SIG-M5 treated with dmso at 0.1 percent for 504 hours (cell line): ENCODE data around the gene LIME1.

Source experiments
- DNase-seq: peaks from one replicate; lab custom pipeline; 2025; ENCODE audit not compliant: unreplicated experiment; lab: John Stamatoyannopoulos, UW

The LIME1 gene

DNA sequence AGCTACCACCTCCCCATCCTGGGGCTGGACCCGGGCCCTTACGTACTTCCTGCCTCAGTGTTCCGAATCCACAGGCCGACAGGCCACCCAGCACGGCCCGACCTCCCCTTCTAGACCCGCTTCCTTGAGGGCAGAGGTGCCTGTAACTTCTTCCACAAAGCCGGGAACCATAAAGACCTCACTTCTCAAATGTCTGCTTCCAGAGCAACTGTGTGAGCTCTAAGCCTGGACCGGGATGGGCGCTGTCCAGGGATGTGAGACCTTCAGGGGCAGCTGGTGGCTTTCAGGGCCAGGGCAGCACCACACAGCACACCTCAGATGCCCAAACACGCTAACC, 12.4 kb downstream of the LIME1 start:
- DNase-seq, result no peak

DNA sequence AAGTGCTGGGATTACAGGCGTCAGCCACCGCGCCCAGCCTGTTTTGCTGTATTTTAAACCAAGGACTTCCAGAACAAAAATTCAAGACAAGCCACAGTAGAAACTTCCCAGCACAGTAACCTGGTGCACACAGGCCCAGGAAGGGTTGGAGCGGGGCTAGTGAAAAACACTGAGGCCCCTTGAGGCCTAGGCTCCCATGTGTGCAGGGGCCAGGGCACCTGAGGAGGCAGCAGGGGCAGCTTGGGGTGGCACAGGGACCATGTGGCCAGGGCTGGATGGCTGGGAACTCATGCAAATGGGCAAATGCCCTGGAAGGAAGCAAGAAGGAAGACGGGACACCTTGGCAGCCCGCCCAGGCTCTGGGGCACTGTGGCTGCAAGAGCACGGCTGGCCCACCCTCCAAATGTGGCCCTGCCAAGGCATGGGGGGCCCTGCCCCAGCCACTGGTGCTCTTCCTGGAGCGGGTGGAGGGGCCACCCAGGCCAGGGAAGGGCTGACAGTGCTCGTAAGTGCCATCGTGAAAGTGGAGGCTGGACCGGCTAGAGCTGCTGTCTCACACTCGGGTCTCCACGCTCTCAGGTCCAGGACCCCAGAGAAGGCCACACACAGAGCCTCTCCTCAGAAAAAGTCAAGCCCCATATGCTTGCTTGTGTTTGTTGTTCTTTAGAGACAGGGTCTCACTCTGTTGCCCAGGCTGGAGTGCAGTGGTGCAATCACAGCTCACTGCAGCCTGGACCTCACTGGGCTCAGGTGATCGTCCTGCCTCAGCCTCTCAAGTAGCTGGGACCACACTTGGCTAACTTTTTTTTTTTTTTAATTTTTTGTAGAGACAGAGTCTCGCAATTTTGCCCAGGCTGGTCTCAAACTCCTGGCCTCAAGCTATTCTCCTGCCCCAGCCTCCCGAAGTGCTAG, 13.4 kb downstream of the LIME1 start:
- DNase-seq, result no peak

DNA sequence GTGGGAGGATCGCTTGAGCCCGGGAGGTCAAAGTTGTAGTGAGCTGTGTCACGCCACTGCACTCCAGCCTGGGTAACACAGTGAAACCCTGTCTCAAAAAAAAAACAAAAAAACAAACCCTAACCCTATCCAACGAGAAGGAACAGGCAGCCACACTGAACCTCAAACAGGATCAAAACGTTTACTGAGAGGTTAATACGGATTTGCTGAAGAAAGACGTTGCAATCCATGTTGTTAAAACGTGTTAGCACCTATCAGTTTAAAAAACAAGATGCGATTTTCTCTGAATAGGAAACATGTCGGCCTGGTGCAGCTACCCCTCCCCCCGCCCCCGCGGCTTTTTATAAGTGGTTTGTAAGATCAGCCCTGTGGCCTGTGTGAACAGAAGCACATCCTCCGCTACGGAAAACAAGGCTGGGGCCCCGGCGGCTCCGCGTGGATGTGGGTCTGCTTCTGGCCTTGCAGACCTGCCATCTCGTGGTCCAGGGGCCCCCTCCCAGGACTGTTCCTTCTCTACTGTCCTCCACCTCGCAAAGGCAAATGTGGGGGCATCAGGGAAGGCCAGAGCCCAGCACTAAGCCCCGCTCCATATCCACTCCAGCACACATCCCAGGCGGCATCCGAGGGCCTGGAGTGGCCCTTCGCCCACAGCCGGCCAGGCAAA, 14.5 kb downstream of the LIME1 start:
- DNase-seq, result no peak

DNA sequence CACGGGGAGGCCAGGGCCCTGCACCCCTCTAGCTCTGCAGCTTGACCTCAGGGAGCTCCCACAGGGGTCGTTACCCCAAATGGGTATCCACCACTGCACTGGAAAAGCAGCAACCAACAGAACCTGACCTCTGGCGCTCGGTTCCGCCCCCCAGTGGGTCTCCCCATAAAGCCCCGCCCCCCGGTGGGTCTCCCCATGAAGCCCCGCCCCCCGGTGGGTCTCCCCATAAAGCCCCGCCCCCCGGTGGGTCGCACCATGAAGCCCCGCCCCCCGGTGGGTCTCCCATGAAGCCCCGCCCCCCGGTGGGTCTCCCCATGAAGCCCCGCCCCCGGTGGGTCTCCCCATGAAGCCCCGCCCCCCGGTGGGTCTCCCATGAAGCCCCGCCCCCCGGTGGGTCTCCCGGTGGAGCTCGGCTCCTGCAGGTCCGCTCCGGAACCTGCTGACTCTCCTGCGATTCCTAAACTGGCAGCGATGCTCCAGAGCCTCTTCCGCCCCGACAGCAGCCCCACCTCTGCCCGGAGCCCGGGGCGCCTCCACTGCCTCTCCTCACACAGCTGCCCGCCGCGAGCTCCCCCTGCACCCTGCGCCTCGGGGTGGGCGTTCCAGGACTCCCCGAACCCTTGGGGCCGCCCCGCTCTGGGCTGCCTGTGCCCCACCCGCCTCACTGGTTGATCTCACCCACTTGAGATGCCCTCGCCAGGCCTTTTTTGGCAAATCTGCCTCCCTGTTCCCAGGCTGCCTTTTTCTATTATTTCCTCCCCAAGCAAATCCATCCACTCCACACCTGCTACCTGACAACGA, 15.2 kb downstream of the LIME1 start:
- no peak for DNase-seq

DNA sequence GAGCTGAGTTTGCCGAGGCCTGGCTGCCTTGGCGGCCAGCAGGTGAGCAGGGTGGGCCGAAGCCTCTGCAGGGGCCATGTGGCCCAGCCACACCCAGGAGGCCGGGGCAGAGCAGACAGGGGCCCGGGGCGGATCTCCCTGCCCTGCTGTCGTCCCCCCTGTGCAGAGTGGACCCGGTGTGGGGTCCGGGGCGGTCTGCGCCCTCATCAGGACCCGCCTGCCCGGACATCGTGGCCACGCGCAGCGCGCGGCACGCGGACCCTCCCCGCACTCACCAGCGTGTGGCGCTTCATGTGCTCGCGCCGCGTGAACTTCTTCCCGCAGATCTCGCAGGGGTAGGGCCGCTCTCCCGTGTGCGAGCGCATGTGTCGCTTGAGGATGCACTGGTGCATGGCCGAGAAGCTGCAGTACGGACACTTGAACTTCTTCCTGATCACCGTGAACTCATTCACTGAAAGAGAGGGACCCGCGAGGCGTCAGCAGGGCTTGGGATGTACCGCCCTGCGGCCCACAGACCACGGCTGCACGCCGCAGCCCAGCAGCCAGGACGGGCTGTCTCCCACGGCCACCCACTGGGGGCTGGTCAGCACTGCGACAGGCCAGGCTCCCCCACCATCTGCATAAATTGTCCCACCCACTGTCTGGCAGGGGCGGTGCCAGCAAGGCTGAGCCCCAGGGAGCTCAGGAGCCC, 16.1 kb downstream of the LIME1 start:
- no peak for DNase-seq

DNA sequence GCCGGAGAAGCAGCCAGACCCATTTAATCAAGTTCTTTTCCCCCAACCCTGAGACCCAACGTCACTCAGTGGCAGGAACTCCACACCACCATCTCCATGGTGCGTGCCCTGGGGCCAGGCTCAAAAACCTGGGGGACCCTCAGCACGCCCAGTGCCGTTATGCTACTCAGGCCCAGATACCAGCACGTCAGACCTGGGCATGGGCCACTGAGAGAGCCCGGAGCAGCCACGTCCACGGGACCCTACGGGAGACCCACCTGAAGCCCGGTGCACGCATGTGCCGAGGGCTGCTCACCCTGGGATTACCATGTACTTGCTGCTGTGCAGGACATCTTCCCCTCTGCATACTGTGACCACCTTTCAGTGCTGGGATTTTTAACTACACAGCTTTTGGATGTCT, 16.9 kb downstream of the LIME1 start:
- no peak for DNase-seq

DNA sequence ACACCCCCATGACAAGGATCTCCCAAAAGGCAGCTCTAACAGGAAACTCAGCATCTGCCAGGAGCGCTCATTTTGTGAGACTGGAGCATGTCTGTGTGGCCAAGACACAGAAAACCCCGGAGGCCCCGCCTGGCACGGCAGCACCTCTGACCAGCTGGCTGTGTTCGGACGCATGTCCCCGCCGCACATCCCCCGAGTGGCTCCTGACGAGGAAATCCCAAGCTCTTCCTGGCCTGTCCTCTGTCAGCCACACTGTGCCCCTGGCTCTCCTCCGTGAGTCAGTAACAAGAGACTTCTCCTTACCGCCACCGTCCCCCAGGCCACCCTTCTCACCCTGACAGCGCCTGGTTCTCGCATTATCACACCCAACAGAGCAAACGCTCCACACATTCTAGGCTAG, 17.5 kb downstream of the LIME1 start:
- DNase-seq, result no peak

DNA sequence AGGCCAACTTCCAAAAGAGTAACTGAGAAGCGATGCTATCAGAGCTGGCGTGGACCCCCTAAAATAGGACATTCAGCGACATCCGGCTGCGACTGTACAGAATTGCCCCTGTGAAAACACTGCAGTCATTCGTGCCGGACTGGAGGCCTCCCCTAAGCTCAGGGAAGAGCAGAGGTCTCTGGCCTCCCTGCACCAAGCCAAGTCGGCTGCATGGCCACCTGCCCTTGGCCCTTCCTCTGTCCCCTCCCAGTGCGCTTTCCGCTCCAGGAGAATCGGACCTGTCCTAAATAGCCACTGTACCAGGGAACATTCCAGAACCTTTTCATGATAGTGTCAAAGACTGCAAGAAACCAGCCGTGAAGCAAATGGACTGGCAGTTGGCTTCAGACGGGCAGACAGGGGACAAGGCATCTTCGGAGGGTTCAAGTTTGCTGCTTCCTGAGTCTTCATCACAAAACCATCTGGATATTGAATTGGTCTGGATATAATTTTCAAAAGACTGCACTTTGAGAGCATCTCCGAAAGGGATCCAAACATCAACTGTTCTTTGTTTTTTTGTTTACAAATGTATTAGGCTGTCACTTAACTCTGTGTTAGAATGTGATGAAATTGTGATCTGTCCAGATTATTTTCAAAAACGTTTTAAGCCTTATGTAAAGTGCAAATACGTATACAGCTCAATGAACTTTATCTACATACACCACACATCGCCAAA, 19.6 kb downstream of the LIME1 start:
- no peak for DNase-seq

DNA sequence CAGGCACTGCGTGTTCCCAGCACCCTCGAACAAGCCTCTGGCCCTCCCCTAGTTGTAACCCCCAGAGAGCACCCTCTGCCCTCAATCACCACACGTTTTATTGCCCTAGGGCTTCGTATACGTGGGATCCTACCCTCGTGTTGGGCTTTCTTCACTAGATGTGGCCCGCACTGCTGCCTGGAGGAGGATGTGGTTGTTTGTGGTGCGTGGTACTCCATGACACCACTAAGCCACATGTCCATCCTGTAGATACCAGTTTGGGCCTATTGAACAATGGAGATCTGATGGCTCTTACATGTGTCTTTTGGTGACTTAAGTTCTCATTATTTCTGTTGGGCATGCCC, 20.2 kb downstream of the LIME1 start:
- no peak for DNase-seq

DNA sequence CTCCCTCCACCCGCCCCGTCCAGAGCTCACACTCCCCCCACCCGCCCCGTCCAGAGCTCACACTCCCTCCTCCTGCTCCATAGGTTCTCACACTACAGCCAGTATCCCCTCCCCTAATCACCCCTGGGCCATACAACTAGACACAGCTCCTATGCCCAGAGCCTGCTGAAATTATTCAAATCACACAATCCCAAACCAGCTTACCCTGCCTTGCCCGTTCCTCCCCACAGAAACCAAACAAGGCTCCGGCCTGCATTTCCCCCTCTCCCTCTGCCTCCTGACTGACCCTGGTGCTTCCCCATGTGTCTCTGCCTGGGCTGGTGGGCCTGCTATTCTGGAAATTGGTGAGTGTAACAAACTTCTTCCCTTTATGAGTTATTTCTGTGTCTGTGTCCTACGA, 21.7 kb downstream of the LIME1 start:
- DNase-seq, result no peak

DNA sequence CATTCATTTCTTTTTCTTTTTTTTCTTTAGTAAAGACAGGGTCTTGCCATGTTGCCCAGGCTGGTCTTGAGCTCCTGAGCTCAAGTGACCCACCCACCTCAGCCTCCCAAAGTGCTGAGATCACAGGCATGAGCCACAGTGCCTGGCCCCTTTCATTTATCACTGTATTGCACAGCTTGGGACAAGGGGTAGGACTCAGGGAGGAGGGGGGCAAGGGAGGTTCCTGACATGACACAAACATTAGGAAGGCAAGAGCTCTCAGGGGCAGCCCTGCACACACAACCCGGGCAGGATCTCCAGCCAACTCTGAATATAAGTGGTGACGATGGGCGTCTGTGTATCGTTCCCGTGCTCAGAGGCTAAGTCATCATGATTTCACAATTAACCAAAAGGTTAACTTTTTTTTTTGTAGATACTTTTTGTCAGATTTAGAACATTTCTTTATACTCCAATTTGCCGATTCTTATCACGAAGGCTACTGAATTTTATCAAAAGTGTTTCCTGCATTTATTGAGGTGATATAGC, 23.0 kb downstream of the LIME1 start:
- DNase-seq, result no peak

DNA sequence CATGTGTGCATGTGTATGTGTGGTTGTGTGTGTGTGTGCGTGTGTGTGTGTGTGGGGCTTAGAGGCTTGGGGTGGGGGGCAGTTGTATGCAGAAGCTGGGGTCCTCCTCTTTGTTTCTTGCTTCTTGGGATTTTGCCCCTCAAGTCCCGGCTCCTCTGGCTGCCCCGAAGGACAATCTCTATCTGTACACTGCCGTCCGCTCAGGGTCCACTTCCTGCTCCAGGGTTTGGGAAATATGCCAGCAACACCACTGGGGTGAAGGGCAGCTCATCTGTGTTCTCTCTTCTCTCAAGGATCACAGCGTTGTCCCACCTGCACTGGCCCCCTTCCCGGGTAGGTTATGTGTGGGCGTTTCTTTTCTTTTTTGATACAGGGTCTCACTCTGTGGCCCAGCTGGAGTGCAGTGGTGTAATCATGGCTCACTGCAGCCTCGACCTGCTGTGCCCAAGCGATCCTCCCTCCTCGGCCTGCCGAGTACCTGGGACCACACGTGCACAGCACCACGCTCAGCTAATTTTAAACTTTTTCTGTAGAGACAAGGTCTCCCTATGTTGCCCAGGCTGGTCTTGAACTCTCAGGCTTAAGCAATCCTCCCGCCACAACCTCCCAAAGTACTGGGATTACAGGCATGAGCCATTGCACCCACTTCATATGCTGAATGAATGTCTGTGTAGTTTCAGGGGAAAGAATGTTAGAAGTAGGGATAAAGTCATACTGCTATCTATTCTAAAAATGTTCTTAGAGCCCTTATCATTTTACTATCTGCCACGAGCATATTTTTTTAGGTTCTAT, 28.8 kb downstream of the LIME1 start:
- no peak for DNase-seq

DNA sequence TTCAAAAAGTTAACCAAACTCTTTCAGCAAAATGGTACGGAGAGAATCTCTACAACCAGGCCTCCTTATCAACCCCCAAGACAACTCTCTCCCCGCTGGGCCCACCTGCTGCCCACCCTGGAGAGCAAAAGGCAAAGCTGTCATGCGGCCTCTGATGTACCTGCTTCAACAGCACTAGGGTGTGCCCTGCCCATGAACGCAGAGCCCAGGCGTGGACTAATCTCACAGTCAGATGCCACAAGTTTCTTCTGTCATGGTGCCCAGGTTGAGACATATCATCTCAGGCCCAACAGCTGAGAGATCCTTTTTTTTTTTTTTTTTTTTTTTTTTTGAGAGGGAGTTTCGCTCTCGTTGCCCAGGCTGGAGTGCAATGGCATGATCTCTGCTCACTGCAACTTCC, 29.4 kb downstream of the LIME1 start:
- DNase-seq, result no peak

DNA sequence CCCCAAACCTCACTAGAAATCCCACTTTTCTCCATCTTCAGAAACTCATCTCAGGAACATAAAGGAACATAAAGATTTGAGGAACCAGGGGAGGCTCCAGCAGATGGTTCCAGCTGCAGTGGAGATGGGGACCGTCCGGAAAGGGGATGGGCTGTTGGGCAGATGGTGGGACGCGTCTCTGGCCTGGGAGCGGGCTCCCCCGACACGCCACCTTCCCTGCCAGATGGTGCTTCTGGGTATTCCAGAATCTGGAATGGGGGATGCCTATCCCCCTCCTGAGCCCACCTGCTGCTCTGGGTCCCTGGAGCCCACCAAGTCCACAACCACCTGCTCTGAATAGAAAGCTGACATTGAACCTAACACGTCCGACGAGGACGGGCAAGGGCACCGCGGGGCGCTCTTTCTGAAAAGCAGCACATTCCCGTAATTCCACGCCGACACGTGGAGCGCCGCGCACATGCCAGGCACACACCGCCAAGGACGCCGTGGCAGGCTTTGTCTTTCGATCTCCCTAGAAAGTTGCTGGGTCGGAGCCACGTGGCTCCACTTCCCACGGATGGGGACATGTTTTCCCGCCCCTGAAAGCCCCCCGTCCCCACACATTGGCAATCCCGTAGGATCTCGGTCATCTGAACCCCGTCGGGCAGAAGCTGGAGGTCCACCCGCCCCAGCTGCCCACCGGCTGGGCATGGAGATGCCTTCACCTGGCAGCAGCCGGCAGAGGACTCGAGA, 30.4 kb downstream of the LIME1 start:
- DNase-seq, result no peak

DNA sequence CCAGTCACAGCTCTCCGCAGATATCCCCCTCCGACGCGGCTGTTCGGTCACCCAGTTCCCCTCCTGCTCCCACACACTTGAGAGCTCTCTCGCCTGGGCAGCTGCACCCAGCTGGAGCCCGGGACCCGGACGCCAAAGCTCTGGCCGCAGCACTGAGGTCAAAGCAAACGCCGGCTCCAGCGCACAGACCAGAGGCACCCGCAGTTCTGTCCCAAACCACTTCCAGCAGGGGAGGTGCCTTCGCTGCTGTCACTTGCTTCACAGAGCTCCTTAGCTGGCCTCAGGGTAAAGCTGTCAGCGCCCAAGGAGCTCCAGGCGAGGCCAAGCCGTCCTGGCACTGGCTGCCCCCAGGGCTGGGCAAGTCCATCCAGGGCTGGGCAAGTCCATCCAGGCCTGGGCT, 31.0 kb downstream of the LIME1 start:
- no peak for DNase-seq

DNA sequence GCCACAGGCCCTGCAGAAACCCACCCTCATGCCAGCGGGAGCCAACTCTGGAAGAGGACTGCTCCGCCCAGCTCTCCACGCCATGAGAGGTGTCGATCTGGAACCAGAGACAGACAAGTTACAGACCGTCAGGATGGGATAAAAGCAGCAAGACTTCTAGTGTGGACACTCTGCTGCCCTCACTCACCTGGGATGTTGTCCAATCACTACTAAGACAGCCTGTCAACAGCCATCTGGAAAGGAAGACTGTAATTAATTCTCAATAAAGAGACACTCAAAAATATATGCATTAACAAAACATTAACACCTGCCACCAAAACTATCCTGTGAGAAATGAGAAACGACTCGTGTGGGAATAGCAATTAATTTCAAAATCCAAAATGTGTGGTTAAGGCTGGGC, 31.4 kb downstream of the LIME1 start:
- DNase-seq, result no peak

DNA sequence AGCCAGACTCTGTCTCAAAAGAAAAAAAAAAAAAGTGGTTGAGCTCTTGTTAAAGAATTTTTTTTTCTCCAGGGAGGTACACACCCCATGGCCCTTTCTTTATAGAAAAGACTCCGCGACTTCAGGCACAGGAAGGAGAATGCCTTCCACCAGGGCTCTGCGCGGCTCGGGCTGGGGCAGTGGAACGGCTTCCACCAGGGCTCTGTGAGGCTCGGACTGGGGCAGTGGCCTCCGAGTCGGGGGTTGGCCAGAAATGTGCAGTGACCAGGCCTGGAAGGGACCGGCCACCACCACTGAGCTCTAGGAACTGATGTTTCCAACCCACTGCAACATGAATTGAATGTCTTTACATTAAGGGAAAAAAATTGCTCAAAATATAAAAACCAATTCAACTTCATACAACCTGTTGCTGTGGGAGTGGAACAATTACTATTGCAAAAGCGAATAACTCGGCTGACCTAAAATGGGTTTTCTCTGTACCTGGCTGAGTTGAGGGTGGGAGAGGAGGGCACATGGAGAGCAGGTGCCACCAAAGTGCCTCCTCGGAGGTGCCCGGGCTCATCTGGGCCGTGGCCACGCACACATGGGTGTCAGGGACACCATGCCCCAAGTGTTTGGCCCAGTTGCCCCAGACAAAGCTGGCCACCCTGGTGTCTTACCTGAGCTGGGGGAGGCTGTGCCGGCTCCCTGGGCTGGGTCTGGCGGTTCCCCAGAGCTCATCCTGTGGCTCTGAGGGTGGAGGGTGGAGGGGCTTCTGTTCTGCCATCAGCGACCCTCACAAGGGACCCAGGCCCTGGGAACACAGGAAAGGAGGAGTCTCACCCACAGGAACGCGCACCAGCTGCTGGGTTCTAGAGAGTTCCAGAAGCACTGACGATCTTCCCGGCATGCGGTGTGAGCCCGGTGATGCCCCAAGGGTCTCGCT, 32.4 kb downstream of the LIME1 start:
- no peak for DNase-seq

DNA sequence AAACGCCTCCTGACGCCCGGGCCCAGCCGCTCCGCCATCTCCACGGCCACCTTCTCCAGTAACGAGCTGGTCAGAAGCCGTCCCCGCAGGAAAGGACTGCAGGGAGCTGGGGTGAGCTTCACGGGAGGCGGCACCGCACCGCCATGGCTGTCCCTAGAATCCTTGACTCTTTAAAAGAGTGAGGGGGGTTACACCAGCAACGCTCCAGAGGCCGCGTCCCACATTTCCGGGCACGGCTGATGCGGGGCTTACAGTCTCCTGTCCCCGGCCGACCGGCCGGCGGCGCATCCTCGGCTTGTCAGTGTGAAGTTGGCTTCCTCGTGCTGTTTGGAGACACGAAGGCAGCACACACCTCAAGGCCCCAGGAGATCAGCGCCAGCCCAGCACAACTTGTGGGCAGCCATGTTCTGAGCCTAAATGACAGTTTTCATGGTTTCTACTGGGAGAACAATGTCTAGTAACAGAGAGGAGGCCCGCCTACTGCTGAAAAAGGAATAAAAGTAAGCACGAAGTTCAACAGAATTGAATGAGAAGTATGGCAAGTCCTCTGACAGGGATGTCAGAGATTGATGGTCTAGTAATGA, 33.5 kb downstream of the LIME1 start:
- DNase-seq, result no peak
